Stomach smooth muscle (tissue), 2 donors: ENCODE data around the gene GOLGA8B.
A peak's percentile ranks its signal among the peaks of the same experiment; 100 is the strongest.
"Not testable (repeated sequence)": the region's sequence is repeated elsewhere in the genome, so short reads cannot be mapped to it uniquely, and the experiment has no call there.

ENCODE experiments used
- H3K27ac ChIP-seq: one replicate; pipeline ENCODE4 v1.7.0; 2013; ENCODE audit warnings: mild to moderate bottlenecking, low read length, inconsistent platforms
- H3K27me3 ChIP-seq, 2 donors: one replicate each; pipeline ENCODE4 v1.7.0; 2013; ENCODE audit warnings: low read length in 2 of 2; ENCODE audit not compliant: insufficient read depth in 2 of 2, control insufficient read depth in 1 of 2
- H3K36me3 ChIP-seq, 2 donors: one replicate each; pipeline ENCODE4 v1.7.0; 2013; ENCODE audit warnings: low read length in 2 of 2; ENCODE audit not compliant: control insufficient read depth in 2 of 2, insufficient read depth in 2 of 2
- H3K4me1 ChIP-seq: one replicate; pipeline ENCODE4 v1.7.0; 2013; ENCODE audit warnings: low read length; ENCODE audit not compliant: control insufficient read depth, insufficient read depth
- H3K4me3 ChIP-seq, 2 donors: one replicate each; pipeline ENCODE4 v1.7.0; 2013; ENCODE audit warnings: low read length in 2 of 2
- H3K9ac ChIP-seq, 2 donors: one replicate each; pipeline ENCODE4 v1.7.0; 2013; ENCODE audit warnings: low read length in 2 of 2, mild to moderate bottlenecking in 1 of 2
- H3K9me3 ChIP-seq, 2 donors: one replicate each; pipeline ENCODE4 v1.7.0; 2013; ENCODE audit warnings: low read length in 2 of 2; ENCODE audit not compliant: control insufficient read depth in 2 of 2
- donor health status: healthy.
- donor health status: Pancreatic carcinoma.

The GOLGA8B gene

DNA sequence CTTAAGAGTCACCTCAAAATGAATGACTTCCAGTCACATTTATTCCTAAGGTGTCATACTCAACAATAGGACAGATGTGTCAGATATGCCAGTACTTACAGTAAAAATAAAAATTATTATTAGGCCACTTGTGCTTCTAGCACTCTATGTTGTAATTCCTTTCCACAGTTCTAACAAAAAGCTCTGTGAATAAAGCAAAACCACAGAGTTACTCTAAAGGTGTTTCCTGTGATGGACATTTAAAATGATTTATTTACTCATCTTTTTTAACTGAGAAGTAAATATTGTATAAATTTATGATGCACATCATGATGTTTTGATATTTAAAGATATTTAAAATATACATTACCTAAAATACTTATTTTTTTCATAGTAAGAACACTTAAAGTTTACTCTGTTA is 13.9 kb upstream of the GOLGA8B start:
- Histone ChIP-seq H3K27me3 (no peaks in the 10 kb centered on the region), H3K27ac (no peak overlapping the region), H3K4me1 (no peaks in the 10 kb centered on the region), H3K9me3 (no peaks in the 10 kb centered on the region), H3K4me3 (no peak overlapping the region), H3K36me3 (no peaks in the 10 kb centered on the region), H3K9ac (no peak overlapping the region)

DNA sequence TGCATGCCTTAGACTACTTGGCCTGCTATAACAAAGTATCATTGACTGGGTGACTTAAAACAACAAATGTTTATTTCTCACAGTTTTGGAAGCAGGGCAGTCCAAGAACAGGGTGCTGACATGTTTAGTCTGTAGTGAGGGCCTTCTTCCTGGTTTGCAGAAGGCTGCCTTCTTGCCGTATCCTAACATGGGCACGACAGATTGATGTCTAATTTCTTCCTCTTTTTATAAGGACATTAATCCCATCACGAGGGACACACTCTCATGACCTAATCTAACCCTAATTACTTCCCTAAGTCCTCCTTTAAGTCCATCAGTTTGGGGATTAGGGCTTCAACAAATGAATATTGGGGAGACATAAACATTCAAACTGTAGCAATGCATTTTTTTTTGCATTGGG is 10.9 kb upstream of the GOLGA8B start:
- no peaks in the 10 kb centered on the region for H3K9me3 ChIP-seq
- H3K27ac ChIP-seq = no peak overlapping the region
- no peaks in the 10 kb centered on the region for H3K36me3 ChIP-seq
- H3K4me3 ChIP-seq = no peak overlapping the region
- H3K9ac ChIP-seq = no peak overlapping the region
- H3K27me3 ChIP-seq = no peaks in the 10 kb centered on the region
- H3K4me1 ChIP-seq = no peaks in the 10 kb centered on the region

DNA sequence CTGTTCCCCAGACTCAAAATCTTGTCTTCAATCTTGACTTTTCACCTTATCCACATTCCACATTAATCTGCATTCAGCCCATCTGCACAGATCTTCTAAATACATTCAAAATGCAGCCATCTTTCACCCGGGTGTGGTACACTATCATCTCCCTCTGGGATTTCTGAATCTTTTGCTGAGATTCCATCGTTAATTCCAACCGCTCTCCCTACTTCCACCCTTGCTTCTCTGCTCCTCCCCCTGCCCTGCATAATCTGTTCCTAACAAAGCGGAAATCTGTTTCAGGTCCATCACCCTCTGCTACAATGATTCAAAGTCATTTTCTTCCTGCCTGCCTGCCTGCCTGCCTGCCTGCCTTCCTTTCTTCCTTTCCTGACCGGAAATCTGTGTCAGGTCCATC is 7.9 kb upstream of the GOLGA8B start:
- Histone ChIP-seq H3K9me3 (no peaks in the 10 kb centered on the region), H3K4me1 (peaks cover 3% of the 10 kb centered on the region), H3K27me3 (no peaks in the 10 kb centered on the region), H3K4me3 (no peak overlapping the region), H3K27ac (no peak overlapping the region), H3K9ac (no peak overlapping the region), H3K36me3 (no peaks in the 10 kb centered on the region)

DNA sequence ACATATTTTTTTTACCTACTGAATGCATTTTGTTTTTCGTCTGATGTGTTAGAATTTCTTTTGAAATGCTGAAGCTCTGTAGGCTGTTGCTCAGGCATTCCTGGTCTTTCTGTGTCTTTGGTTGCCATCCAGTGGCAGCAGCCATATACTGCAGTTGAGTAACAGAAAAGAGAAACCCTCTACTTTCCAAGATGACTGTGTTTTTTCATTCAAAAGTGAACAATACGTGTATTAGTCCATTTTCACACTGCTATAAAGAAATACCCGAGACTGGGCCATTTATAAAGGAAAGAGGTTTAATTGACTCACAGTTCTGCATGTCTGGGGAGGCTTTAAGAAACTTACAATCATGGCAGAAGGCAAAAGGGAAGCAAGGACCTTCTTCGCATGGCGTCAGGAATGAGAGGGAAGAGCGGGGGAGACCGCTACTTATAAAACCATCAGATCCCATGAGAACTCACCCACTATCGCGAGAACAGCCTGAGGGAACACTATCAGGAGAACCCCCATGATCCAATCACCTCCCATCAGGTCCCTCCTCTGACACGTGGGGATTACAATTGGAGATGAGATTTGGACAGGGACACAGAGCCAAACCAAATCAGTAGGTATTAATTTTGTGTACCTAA is 4.7 kb upstream of the GOLGA8B start:
- Histone ChIP-seq H3K27ac (no peak overlapping the region), H3K4me3 (peak overlapping the region; percentile 63 to 64)

DNA sequence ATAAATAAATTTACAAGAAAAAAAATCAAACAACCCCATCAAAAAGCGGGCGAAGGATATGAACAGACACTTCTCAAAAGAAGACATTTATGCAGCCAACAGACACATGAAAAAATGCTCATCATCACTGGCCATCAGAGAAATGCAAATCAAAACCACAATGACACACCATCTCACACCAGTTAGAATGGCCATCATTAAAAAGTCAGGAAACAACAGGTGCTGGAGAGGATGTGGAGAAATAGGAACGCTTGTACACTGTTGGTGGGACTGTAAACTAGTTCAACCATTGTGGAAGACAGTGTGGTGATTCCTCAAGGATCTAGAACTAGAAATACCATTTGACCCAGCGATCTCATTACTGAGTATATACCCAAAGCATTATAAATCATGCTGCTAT is 2.5 kb upstream of the GOLGA8B start:
- H3K4me3 ChIP-seq, H3K27ac ChIP-seq, H3K9ac ChIP-seq, H3K27me3 ChIP-seq, H3K36me3 ChIP-seq, H3K9me3 ChIP-seq: not testable (repeated sequence)
- H3K4me1 ChIP-seq = peaks cover 24% of the 10 kb centered on the region

More for the DNA sequence above, 4.7 kb upstream of the GOLGA8B start:
- H3K36me3 ChIP-seq = no peaks in the 10 kb centered on the region
- no peaks in the 10 kb centered on the region for H3K27me3 ChIP-seq
- H3K9me3 ChIP-seq = no peaks in the 10 kb centered on the region
- peak overlapping the region in 1 of 2 donors; percentile 47 for H3K9ac ChIP-seq
- H3K4me1 ChIP-seq = peaks cover 9% of the 10 kb centered on the region

DNA sequence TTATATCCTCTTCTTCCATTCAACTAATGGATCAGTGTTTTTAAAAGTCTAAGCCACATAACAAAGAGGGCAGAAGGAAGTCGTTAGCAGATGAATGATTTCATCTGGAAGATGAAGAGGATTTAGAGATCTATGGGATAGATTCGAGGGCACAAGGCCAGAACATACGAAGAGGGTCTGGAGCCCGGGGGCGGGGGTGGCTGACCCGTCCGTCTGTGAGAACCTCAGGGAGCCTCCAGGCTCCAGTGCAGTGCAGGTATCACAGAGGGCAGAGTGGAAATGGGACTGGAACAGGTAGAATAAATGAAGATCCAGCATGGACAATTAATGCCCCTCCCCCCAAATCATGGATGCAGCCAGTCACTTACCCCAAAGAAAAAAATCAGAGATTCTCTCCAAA is 1.5 kb upstream of the GOLGA8B start:
- Histone ChIP-seq H3K4me3 (no peak overlapping the region), H3K4me1 (peaks cover 24% of the 10 kb centered on the region), H3K27ac (no peak overlapping the region), H3K9ac (no peak overlapping the region), H3K36me3 (no peaks in the 10 kb centered on the region), H3K27me3 (no peaks in the 10 kb centered on the region), H3K9me3 (no peaks in the 10 kb centered on the region)

DNA sequence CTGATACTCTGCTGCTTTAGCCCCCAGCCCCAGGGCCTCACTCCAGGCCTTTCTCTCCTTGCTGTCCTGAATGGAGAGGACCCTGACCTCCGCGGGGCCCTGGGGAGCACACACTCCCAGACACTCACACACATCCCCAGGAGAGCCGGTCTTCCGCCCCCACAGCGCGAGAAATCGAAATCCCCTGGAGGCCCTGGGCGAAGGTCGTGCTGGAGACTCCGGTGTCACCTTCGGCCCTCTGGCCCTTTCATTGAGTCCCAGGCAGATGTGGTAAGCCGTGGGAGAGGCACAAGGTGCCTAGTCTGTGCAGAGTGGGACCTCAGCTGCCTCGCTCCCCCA is 848 bp upstream of the GOLGA8B start:
- H3K9me3 ChIP-seq = no peaks in the 10 kb centered on the region
- H3K27ac ChIP-seq = no peak overlapping the region
- no peaks in the 10 kb centered on the region for H3K27me3 ChIP-seq
- peak overlapping the region; percentile 36 to 54 for H3K9ac ChIP-seq
- H3K4me1 ChIP-seq = peaks cover 24% of the 10 kb centered on the region
- no peaks in the 10 kb centered on the region for H3K36me3 ChIP-seq
- peak overlapping the region; percentile 60 to 80 for H3K4me3 ChIP-seq

DNA sequence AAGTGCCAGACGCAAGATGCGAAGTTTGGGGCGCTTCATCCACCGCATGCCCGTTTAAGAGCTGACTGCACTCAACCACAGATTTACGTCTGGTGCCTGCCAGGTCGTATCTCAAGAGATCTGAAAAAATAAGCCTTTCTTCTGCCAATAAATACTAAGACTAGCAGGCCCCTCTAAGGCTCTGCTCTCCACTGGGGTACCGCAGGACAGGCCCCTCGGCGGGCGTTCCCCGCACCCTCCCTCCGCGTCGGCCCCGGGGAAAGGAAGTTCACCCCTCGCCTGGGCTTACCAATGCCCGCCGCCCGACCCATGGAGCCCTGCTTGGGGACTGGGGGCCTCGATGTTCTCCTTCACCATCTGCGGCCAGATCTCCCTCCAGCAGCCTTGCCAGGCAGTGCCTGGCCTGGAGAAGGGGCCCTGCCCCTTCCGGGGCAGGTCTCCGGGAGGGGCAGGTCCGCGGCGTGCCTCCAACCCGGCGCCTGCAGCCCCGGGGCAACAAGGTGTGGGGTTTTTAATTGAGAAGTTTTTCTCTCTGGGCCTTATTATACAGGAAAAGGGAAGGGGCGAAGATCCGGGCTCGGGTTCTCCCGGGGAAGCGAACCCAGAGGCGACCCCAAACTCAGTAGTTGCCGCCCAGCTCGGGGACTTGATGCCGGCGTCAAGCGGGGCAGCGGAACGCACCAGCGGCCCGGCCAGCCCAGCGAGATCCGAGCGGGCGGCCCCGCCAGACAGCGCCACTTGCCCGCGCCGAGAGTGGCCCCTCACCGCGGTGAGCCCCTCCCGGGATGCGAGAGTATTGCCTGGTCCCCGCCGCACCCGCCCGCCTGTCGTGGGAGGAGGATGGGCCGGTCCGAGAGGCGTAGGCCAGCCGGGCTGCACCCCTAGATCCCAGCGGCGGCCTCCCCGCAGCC is 735 bp downstream of the GOLGA8B start:
- H3K27ac ChIP-seq = no peak overlapping the region
- peak overlapping the region; percentile 60 to 80 for H3K4me3 ChIP-seq
- no peaks in the 10 kb centered on the region for H3K27me3 ChIP-seq
- peaks cover 21% of the 10 kb centered on the region for H3K4me1 ChIP-seq
- no peaks in the 10 kb centered on the region for H3K36me3 ChIP-seq
- H3K9ac ChIP-seq = peak overlapping the region; percentile 47 to 54
- H3K9me3 ChIP-seq = no peaks in the 10 kb centered on the region

DNA sequence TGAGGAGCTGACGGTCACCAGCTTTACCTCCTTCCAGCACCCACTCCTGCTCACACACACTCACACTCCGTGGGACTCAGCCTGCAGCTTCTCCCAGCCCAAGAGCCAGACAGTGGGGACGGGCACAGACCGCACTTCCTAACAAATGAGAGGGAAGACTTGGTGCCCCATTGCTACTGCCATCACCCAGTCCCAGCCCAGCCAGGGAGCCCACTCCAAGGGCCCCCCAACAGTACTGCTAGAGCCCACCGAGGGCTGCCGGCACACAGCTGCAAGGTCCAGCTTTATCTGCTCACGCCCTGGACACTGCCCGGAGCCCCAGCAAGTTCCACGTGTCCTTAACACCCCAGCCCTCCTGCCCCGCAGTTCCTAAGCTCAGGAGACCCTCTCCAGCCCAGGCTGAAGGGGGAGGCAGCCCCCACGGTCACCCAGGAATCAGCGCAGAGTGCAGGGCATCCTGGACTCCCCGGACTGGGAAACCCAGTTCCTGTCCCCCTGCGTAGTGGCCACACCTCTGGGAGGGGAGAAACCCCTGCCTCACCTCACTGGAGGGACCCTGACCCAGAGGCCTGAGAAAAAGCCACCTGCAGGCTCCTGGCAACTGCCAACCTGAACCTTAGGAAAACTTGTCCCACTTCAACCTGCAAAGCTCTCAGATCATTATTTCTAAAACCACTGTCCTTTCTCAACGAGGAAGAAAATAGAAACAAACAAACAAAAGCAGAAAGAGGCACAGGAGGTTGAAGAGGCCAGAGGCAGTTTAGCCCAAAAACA is 1.6 kb downstream of the GOLGA8B start:
- Histone ChIP-seq H3K4me1 (peaks cover 21% of the 10 kb centered on the region), H3K4me3 (peak overlapping the region; percentile 60 to 80), H3K9ac (peak overlapping the region; percentile 47 to 54)
- H3K27me3 ChIP-seq, H3K36me3 ChIP-seq, H3K9me3 ChIP-seq, H3K27ac ChIP-seq: not testable (repeated sequence)

DNA sequence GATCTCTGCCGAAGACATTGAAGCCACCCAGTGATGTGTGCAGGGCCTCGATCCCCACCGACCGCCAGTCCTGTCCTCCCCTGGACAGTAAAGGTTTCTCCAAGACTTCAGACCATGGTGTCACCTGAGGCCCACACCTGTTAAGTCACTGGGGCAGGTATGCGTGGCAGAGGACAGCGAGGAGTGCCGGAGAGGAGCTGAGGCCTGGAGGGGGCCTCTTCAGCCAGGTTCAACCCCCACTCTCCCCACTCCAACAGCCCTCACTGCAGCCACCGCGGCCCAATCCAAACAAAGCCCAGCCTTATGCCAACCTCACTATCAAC is 2.4 kb downstream of the GOLGA8B start:
- Histone ChIP-seq H3K4me1 (peaks cover 21% of the 10 kb centered on the region), H3K27ac (no peak overlapping the region), H3K9ac (no peak overlapping the region), H3K36me3 (no peaks in the 10 kb centered on the region), H3K4me3 (no peak overlapping the region), H3K27me3 (no peaks in the 10 kb centered on the region), H3K9me3 (no peaks in the 10 kb centered on the region)
